ENCODE data around the gene DQX1.
"Not testable (repeated sequence)": the region's sequence is repeated elsewhere in the genome, so short reads cannot be mapped to it uniquely, and the experiment has no call there.

Gene DQX1

DNA sequence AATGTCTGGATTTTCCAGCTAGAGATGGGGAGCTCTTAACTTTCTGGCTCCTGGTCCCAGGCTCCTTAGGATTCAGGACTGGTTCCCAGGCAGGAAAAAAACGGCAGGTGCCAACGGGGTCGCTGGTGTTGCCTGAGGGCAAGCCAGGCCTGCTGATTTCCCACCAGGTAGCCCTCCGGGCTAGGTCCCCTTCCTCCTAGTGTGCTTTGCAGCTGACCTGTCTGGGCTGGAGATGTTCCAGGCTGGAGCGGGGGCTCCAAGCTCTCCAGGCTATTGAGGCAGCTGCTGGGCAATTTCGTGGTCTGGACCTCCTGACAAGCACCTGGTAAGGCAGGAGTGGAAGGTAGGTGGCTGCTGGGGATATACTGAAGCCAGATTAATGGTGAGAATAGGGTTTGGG, 51.5 kb downstream of the DQX1 start:
- TF ChIP-seq MYC (IDR thresholded peaks at IDR 0.05; ENCODE audit: low read depth, low read length) (no peak), POLR2A (IDR thresholded peaks at IDR 0.05; ENCODE audit: extremely low read depth, insufficient read length) (no peak)
- TF ChIP-seq, protein P1, sequence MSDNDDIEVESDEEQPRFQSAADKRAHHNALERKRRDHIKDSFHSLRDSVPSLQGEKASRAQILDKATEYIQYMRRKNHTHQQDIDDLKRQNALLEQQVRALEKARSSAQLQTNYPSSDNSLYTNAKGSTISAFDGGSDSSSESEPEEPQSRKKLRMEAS (IDR thresholded peaks at IDR 0.05; ENCODE audit: low read depth, low read length): no peak
- TF ChIP-seq, protein P2, sequence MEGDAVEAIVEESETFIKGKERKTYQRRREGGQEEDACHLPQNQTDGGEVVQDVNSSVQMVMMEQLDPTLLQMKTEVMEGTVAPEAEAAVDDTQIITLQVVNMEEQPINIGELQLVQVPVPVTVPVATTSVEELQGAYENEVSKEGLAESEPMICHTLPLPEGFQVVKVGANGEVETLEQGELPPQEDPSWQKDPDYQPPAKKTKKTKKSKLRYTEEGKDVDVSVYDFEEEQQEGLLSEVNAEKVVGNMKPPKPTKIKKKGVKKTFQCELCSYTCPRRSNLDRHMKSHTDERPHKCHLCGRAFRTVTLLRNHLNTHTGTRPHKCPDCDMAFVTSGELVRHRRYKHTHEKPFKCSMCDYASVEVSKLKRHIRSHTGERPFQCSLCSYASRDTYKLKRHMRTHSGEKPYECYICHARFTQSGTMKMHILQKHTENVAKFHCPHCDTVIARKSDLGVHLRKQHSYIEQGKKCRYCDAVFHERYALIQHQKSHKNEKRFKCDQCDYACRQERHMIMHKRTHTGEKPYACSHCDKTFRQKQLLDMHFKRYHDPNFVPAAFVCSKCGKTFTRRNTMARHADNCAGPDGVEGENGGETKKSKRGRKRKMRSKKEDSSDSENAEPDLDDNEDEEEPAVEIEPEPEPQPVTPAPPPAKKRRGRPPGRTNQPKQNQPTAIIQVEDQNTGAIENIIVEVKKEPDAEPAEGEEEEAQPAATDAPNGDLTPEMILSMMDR (IDR thresholded peaks at IDR 0.05; ENCODE audit: low read depth, low read length): no peak
- DNase-seq (ENCODE audit: low read depth): no peak
- H3K4me3 ChIP-seq (ENCODE audit: low read depth, low read length): no peak overlapping the region

DNA sequence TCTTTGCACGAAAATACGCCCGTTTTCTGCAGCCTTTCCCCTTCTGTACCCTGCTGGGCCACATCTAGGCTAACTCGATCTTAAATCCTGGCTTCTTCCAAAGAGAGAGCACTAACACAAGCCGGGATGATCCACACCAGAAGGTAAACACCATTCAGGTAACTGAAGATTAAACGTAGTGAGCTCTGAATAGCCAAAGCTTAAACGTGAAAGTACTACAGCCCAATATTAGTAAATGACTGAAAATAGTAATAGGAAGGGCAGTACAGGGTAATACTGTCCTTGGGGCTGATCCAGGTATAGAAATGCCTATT, 53.1 kb downstream of the DQX1 start:
- TF ChIP-seq, protein P2 (IDR thresholded peaks at IDR 0.05; ENCODE audit: low read depth, low read length): no peak
- peak overlapping the region; percentile 94 for H3K4me3 ChIP-seq (ENCODE audit: low read depth, low read length)
- DNase-seq (ENCODE audit: low read depth): no peak

DNA sequence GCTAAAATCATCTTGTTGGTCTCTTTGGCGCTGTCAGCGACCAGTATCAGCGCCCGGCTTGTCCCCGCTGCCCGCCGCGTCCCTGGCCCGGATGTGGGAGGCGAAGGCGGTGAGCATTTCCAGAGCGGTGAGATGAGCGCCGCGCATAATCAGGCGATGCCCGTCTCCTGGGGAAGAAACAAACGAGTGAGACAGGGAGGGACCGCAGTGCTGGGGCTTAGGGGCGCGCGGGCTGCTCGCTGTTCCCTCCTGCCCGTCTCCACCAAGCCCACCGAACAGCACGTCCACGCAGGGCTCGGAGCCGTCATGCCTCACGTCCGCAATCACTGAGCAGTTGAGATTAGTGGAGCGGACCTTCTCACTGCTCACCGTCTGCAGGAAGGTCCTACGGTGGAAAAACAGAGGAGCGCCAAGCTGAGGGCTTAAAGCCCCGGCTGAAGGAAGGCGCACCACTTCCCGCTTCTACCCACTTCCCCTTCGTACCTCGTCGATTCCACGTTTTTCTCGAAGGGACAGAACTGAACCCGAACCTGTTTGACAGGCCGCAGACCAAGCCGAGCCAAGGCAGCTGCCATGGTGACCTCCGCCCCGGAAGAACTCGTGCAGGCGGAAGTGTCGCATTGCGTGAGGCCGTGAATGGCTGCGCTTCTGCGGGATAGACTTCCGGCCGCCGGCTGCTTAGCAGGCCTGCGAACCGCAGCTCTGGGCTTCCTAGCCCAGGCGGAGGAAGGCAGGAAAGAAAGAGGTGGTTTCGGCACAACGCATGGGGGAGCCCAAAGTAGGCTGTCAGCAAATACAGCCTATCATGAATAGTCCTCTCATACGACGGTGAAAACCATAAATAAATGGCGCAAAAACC, 53.7 kb downstream of the DQX1 start, which contains the start of gene MRPL53:
MRPL53 (minus strand) TSS at position 595 of the 859 bp plus-strand sequence; CDS start at position 575, 20 bp downstream.
- H3K4me3 ChIP-seq (ENCODE audit: low read depth, low read length): peak within 1 kb of the TSS; percentile 94
- TF ChIP-seq, protein P2 (IDR thresholded peaks at IDR 0.05; ENCODE audit: low read depth, low read length): no peak
- TF ChIP-seq POLR2A (IDR thresholded peaks at IDR 0.05; ENCODE audit: extremely low read depth, insufficient read length) (peak; percentile 87), MYC (IDR thresholded peaks at IDR 0.05; ENCODE audit: low read depth, low read length) (peak; percentile 89)
- TF ChIP-seq, protein P1 (IDR thresholded peaks at IDR 0.05; ENCODE audit: low read depth, low read length): peak; percentile 75
- peak; percentile 99 for DNase-seq (ENCODE audit: low read depth)

DNA sequence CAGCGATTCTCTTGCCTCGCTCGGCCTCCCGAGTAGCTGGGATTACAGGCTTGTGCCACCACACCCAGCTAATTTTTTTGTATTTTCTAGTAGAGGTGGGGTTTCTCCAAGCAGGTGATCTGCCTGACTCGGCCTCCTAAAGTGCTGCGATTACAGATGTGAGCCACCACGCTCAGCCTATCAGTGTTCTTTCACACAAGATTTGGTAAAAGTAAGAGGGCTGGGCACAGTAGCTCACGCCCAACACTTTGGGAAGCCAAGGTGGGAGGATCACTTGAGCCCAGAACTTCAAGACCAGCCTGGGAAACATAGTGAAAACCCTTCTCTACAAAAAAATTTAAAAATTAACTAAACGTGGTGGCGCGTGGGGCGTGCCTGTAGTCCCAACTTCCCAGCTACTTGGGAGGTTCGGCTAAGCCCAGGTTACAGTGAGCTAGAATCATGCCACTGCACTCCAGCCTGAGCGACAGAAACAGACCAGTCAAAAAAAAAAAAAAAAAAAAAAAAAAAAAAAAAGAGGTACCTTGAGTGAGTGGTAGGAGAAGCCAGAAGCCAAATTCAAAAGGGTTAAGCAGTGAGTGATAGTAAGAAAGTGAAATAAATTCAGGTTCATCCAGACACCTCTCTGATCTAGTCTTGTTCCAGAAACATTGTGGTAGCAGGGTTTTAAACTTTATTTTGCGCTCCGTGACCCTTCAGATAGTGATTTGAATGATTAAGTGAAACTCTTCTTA, 54.5 kb downstream of the DQX1 start:
- TF ChIP-seq POLR2A (IDR thresholded peaks at IDR 0.05; ENCODE audit: extremely low read depth, insufficient read length): no peak
- TF ChIP-seq, protein P1 (IDR thresholded peaks at IDR 0.05; ENCODE audit: low read depth, low read length): no peak
- TF ChIP-seq, protein P2 (IDR thresholded peaks at IDR 0.05; ENCODE audit: low read depth, low read length): no peak
- TF ChIP-seq MYC (IDR thresholded peaks at IDR 0.05; ENCODE audit: low read depth, low read length): no peak
- H3K4me3 ChIP-seq (ENCODE audit: low read depth, low read length): peak overlapping the region; percentile 94
- no peak for DNase-seq (ENCODE audit: low read depth)

DNA sequence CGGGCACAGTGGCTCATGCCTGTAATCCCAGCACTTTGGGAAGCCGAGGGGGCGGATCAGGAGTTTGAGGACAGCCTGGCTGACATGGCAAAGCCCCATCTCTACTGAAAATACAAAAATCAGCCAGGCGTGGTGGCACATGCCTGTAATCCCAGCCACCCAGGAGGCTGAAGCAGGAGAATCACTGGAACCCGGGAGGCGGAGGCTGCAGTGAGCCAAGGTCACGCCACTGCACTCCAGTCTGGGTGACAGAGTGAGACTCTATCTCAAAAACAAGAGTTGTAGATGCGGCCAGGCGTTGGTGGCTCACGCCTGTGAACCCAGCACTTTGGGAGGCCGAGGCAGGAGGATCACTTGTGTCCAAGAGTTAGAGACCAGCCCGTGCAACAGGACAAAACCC, 55.3 kb downstream of the DQX1 start:
- H3K4me3 ChIP-seq (ENCODE audit: low read depth, low read length); DNase-seq (ENCODE audit: low read depth): not testable (repeated sequence)

Data from NB4 (cell line).